Activated gamma-delta T cell treated with Interleukin-2 at 50 U/mL for 16 hours (primary cell): Measurements from ENCODE around the gene OR52A1.

Experiments
- DNase-seq: peaks from one replicate; pipeline ENCODE4 v3.0.0-alpha.2; 2020

The OR52A1 gene

DNA sequence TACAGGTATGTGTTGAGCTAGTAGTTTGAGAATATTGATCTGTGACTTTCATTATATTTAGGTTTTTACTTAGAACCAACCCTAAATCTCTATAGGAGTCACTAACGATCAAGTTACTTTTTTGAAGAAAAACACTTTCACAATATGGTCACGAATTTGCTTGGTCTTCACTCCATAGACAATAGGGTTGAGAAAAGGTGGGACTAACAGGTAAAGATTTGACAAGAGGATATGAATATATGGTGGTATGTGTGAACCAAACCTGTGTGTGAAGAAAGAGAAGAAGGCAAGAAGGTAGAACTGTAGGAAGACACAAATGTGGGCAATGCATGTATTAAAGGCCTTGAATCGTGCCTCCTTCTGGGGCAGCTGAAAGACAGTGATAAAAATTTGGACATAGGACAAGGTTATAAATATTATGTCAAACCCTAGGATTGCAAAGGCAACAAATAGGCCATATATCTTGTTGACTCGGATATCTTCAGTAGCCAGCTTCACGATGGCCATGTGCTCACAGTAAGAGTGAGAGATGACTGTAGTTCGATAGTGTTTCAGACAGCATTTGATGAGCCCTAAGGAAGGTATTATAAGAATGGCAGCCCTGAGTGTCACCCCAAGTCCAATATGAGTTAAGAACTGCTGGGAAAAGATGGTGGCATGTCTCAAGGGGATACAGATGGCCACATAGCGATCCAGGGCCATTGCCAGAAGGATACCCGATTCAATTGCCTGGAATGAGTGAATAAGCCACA, 22.8 kb downstream of the OR52A1 start:
- DNase-seq = no peak

DNA sequence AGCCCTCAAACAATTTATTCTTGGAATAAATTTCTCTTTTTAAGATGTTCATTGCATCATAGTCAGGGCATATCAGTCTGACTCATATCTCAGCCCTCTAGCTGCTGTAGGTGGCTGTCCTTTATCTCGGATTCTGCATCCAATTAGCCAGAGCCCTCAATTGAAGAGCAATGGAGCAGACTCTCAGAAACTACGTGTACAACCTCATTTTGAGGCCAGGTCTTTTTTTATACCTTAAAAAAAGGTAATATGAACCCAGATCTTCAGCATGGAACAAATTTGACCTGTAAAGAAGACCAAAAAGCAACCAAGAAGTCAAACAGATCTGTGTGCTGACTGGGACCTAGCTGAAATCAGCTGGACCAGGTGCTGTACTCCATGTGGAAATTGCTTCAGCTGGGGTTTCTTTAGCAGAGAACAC, 25.1 kb downstream of the OR52A1 start:
- DNase-seq = no peak

DNA sequence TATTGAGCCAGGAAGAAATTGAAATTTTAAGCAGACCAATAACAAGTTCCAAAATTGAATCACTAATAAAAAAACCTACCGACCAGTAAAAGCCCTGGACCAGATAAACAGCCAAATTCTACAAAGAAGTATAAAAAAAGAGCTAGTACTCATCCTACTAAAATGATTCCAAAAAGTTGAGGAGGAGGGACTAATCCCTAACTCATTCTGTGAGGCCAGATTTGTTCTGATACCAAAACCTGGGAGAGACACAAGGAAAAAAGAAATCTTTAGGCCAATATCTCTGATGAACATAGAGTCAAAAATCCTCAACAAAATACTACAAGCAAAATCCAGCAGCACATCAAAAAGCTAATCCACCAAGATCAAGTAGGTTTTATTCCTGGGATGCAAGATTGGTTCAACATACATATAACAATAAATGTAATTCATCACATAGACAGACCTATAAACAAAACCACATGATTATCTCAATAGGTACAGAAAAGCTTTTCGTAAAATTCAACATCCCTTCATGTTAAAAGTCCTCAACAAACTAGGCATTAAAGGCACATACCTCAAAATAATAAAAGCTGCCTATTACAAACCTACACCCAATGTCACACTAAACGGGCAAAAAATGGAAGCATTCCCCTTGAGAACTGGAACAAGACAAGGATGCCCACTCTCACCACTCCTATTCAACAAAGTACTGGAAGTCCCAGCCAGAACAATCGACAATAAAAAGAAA, 29.5 kb downstream of the OR52A1 start:
- no peak for DNase-seq

DNA sequence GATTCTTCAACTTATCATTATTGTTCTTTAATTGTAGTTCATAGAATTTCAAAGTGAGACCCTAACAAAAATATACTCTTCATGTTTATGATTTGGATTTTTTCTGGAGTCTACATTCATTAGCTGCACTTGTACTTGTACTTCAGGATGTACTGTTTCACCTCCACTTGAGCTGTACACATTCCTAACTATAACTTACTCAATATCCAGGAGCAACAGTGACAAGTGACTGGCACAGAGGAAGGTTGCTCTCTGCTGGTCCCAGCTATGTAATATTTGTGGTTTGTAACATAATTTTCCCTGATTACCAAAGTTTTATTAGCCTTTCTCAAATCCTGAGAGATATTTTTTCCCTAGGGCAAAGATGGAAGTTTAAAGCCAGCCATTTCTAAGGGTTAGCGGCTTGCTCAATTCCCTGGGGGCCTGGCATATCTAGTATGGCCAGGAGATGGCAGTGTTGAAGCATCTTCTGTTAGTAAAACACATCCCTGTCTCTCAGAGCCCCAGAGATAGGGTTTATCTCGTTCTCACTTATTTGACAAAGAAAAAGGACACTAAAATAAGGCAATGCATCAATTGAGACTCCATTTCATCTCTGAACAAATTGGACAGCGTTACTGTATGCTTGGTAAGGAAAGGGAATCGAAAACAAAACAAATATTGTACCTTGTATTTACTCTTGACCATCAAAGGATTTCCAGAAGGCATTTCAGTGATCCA, 30.6 kb downstream of the OR52A1 start:
- peak; percentile 4 for DNase-seq

DNA sequence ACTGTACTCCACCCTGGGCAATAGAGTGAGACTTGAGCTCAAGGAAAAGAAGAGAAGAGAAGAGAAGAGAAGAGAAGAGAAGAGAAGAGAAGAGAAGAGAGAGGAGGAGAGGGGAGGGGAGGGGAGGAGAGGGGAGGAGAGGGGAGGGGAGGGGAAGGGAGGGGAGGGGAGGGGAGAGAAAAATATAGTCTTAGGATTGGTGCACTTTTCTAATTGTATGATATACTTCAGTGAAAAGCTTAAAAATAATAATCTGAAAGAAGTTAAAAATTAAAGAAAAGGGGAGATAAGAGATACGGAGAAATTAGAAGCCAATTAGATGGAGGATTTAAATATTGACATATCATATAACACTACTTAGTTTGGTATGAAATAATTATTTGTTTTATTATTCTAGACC, 35.7 kb downstream of the OR52A1 start:
- no peak for DNase-seq

DNA sequence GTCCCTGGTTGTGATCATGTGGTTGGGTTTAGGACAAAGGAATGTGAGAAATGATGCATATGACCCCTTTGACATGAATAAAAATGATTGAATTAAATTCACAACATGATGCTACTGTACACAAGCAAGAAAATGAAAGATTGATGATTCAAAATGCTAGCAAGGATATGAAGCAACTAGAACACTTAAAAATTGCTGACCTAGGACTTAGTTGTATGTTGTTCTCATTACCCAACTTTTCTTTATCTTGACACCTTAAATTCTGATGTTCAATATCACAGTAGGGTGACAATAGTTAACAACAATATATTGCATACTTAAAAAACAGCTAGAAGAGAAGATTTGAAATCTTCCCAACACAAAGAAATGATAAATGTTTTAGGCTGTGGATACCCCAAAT, 37.0 kb downstream of the OR52A1 start:
- no peak for DNase-seq

DNA sequence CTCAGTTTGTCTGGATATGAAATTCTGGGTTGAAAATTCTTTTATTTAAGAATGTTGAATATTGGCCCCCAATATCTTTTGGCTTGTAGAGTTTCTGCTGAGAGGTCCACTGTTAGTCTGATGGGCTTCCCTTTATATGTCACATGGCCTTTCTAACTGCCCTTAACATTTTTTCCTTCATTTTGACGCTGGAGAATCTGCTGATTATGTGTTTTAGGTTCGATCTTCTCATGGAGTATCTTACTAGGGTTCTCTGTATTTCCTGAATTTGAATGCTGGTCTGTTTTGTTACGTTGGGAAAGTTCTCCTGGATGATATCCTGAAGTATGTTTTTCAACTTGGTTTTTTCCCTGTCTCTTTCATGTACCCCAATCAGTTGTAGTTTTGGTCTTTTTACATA, 39.2 kb downstream of the OR52A1 start:
- no peak for DNase-seq

DNA sequence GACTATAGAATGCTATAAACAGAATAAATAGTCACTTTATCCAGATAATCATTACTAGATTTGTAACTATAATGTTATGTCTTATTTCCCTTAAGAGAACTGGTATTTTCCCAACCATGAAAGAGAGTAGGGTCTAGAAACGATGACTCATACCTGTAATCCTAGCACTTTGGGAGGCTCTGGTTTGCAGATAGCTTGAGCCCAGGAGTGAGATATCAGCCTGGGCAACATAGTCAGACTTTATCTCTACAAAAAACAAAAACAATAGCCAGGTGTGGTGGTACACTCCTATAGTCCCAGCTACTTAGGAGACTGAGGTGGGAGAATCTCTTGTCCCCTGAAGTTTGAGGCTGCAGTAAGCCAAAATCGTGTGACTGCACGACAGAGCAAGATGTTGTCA, 47.3 kb downstream of the OR52A1 start:
- DNase-seq = no peak

DNA sequence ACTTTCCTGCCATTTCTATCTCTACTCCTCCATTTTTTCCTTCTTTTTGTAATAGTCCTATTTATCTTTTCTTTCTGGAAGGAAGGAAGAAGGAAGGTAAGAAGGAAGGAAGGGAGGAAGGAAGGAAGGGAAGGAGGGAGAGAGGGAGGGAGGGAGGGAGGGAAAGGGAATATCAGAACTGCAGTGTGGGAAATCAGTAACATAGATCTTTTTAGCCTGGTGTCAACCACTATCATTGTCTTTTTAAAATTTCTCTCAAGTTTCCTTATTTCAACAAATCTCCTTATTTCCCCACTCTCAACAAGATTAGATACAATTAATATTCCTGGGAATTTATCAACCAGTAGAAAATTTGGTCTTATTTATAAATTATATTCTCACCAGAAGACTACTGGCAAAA, 51.5 kb downstream of the OR52A1 start:
- no peak for DNase-seq

DNA sequence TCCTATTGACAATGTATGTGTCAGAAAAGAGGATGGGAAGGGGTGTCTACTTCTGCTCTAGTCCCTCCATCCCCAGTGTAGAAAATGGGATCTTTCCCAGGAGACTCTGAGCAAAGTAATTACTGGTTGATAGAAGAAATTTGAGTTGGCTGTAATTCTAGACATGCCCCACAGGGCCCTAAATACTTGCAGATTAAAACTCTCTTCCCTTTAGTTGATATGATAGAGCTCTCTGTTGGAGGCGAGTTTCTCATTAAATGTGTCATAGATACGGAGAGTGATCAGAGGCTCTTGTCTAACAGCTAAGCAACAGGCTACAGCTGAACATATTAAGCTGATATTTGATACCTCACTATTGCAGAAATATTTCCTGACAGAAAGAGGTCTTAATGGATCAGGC, 52.3 kb downstream of the OR52A1 start:
- DNase-seq = no peak

DNA sequence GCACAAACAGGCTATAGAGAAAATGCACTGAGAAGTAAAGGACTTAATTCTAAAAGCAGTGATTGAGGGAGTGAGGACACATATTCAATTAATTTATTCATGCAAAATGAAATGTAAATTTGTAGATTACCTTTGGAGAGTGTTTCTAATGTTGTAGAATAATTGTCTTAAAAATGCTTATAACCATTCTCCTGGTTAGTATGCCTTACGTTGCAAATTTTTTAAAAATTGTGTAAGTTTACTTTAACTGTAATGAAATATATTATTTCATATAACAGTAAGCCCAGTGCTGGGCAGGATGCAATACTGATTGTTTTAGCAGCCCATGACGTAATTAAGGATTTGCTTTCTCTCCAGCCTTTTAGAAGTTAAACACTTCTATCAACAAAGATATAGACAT, 58.5 kb downstream of the OR52A1 start:
- DNase-seq = no peak
